ENCODE results near the gene WBP2. TPM values are rescaled to one million over a fixed set of nuclear protein-coding genes. Genes with fewer than 3 reads are reported as not detected.

Gene WBP2
- total and polyA plus RNA-seq, 4 donors = 67.2 to 195 (median 135) TPM

DNA sequence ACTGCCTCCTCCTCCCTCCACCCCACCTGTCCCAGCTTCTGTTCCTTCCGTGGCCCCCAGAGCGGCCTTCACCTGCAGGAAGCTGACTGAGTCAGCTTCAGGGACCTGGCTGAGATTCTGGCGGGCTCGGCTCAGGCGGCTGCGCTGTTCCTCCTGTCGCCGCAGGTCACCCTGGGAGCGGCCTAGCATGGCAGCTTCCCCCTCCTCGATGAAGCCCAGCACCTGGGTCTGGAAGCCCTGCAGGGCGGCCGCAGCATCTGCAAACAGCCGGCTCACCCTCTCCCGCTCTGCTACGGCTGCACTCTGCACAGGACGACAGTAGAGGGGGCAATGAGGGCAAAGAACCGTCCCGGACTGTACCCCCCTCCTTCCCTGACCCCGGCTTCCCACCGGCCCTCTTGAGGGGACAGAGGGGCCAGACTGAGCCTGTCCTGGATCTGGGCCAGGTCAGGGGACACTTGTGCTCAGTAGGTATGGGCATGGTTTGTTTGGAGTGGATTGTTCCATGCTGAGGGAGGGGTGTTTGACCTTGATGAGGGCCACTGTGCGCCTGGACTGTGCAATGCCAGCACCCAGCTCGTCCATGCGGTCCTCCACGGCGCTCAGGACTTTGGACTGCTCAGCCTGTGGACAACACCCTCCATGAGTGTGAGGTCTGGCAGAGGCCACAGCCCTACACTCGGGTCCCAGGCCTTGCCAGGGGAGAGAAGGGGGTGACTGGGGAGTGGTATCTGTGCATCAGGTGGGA, 21.2 kb upstream of the WBP2 start:
- no peaks in the 10 kb centered on the region for H3K9me3 ChIP-seq (ENCODE audit: control insufficient read depth in 4 of 4, insufficient read depth in 3 of 4, low read length in 3 of 4)
- TF ChIP-seq, protein P1, sequence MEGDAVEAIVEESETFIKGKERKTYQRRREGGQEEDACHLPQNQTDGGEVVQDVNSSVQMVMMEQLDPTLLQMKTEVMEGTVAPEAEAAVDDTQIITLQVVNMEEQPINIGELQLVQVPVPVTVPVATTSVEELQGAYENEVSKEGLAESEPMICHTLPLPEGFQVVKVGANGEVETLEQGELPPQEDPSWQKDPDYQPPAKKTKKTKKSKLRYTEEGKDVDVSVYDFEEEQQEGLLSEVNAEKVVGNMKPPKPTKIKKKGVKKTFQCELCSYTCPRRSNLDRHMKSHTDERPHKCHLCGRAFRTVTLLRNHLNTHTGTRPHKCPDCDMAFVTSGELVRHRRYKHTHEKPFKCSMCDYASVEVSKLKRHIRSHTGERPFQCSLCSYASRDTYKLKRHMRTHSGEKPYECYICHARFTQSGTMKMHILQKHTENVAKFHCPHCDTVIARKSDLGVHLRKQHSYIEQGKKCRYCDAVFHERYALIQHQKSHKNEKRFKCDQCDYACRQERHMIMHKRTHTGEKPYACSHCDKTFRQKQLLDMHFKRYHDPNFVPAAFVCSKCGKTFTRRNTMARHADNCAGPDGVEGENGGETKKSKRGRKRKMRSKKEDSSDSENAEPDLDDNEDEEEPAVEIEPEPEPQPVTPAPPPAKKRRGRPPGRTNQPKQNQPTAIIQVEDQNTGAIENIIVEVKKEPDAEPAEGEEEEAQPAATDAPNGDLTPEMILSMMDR (IDR thresholded peaks at IDR 0.05; ENCODE audit: control extremely low read depth, extremely low read depth) = no peak
- peak overlapping the region in 1 of 2 donors; percentile 79 for H3K9ac ChIP-seq (ENCODE audit: insufficient read depth in 1 of 2, low read length in 2 of 2)
- H3K27ac ChIP-seq (ENCODE audit: low read depth in 1 of 2, low read length in 1 of 2) = peak overlapping the region; percentile 75 to 94
- H3K36me3 ChIP-seq (ENCODE audit: control insufficient read depth in 4 of 4, insufficient read depth in 4 of 4, low read length in 4 of 4) = peaks cover 0 to 11% (median 7%) of the 10 kb centered on the region in 4 donors
- ATAC-seq (ENCODE audit: insufficient read depth, low FRiP score) (peak; percentile 3), DNase-seq (peak in 1 of 3 donors; percentile 11)
- peaks cover 3 to 36% (median 21%) of the 10 kb centered on the region in 5 donors for H3K4me1 ChIP-seq (ENCODE audit: control insufficient read depth in 5 of 5, insufficient read depth in 5 of 5, low read length in 5 of 5)
- WGBS, 2 donors = 16 to 21% methylated on average over 26 of the region's 26 CpGs
- H3K27me3 ChIP-seq (ENCODE audit: control insufficient read depth in 3 of 3, insufficient read depth in 3 of 3, low read length in 2 of 3) = no peaks in the 10 kb centered on the region
- H3K4me3 ChIP-seq = peak overlapping the region; percentile 27

DNA sequence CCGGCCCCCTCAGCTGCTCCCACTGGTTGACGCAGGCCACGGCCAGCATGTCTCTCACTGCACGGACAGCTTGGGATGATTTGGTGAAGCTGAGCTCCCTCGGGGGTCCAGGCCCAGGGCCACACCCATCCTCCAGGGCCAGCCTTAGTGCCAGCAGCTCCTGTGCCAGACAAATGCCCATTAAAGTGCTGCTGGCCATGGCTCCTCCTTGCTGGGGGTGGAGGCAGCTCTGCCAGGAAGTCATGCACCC, 20.7 kb upstream of the WBP2 start:
- Histone ChIP-seq H3K4me1 (ENCODE audit: control insufficient read depth in 5 of 5, insufficient read depth in 5 of 5, low read length in 5 of 5) (peaks cover 3 to 36% (median 22%) of the 10 kb centered on the region in 5 donors), H3K9me3 (ENCODE audit: control insufficient read depth in 4 of 4, insufficient read depth in 3 of 4, low read length in 3 of 4) (no peaks in the 10 kb centered on the region), H3K27ac (ENCODE audit: low read depth in 1 of 2, low read length in 1 of 2) (peak overlapping the region; percentile 75 to 94), H3K27me3 (ENCODE audit: control insufficient read depth in 3 of 3, insufficient read depth in 3 of 3, low read length in 2 of 3) (no peaks in the 10 kb centered on the region), H3K9ac (ENCODE audit: insufficient read depth in 1 of 2, low read length in 2 of 2) (no peak overlapping the region), H3K4me3 (no peak overlapping the region), H3K36me3 (ENCODE audit: control insufficient read depth in 4 of 4, insufficient read depth in 4 of 4, low read length in 4 of 4) (peaks cover 0 to 11% (median 7%) of the 10 kb centered on the region in 4 donors)
- DNase-seq (no peak), ATAC-seq (ENCODE audit: insufficient read depth, low FRiP score) (peak; percentile 42)
- TF ChIP-seq, protein P1 (IDR thresholded peaks at IDR 0.05; ENCODE audit: control extremely low read depth, extremely low read depth) = no peak
- 41 to 48% methylated on average over 5 of the region's 5 CpGs for WGBS, 2 donors

DNA sequence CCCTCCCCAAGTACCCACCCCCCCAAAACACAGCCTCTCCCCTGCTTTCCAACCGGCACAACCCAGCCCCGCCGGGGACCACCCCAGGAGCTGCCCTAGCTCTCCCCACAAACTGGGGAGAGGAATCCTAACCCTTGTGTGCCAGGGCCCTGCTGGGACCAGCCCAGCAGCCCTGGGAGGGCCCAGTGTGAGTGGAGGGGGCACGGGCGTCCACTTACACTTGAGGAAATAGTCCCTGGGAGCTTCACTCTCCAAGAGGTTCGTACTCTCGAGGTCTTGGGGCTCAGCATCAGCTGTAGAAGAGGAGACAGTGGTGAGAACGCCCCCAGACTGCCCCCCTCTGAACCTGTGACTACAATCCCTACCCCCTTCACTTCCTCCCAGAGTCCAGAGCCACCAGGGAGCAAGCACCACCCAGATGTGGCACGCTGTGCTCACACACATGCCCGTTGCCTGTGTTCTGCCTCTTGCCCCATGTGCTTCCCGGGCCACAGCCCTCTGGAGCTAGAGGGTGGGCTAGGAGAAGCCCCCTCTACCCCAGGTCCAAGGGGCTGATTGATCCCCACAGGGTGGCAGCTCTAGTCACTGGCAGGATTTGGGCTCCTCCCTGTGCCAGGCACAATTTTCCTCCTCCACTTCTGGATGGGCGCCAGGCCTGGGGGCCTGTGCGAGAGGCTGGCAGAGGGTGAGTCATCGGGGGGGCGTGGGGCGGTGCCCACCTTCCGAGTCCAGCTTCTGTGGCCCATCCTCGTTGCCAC, 20.2 kb upstream of the WBP2 start:
- H3K27ac ChIP-seq (ENCODE audit: low read depth in 1 of 2, low read length in 1 of 2) = peak overlapping the region; percentile 75 to 94
- H3K27me3 ChIP-seq (ENCODE audit: control insufficient read depth in 3 of 3, insufficient read depth in 3 of 3, low read length in 2 of 3) = no peaks in the 10 kb centered on the region
- no peak overlapping the region for H3K9ac ChIP-seq (ENCODE audit: insufficient read depth in 1 of 2, low read length in 2 of 2)
- H3K4me3 ChIP-seq = no peak overlapping the region
- no peak for DNase-seq
- WGBS, 2 donors = 55 to 65% methylated on average over 17 to 18 of the region's 18 CpGs
- TF ChIP-seq, protein P1 (IDR thresholded peaks at IDR 0.05; ENCODE audit: control extremely low read depth, extremely low read depth) = no peak
- H3K4me1 ChIP-seq (ENCODE audit: control insufficient read depth in 5 of 5, insufficient read depth in 5 of 5, low read length in 5 of 5) = peaks cover 3 to 41% (median 25%) of the 10 kb centered on the region in 5 donors
- ATAC-seq (ENCODE audit: insufficient read depth, low FRiP score) = no peak
- no peaks in the 10 kb centered on the region for H3K9me3 ChIP-seq (ENCODE audit: control insufficient read depth in 4 of 4, insufficient read depth in 3 of 4, low read length in 3 of 4)
- H3K36me3 ChIP-seq (ENCODE audit: control insufficient read depth in 4 of 4, insufficient read depth in 4 of 4, low read length in 4 of 4) = peaks cover 0 to 11% (median 7%) of the 10 kb centered on the region in 4 donors
